SK-N-SH (cell line): Measurements from ENCODE around the gene SLC28A3. TPM values are rescaled to one million over a fixed set of nuclear protein-coding genes. Genes with fewer than 3 reads are reported as not detected.

Experiments used
- CTCF ChIA-PET: fragments of 300-600, 350-600 bp; formaldehyde crosslinking; extraction: SDS; loops from one replicate; lab custom pipeline; 2021; lab: Yijun Ruan, JAX
- POLR2A ChIA-PET: fragments of 350-600 bp; sonication (Branson Sonifier 250); formaldehyde crosslinking; extraction: SDS; loops from one replicate; lab custom pipeline; 2020; ENCODE audit warnings: antibody characterized with exemption, inconsistent platforms; lab: Yijun Ruan, JAX
- DNase-seq: peaks from one replicate; pipeline ENCODE4 v3.0.0; 2012
- H2AFZ ChIP-seq: fragments of 200-600 bp; sonication (generic); 2 replicates; pipeline ENCODE4 v1.8.1; 2016; ENCODE audit warnings: antibody characterized with exemption, mild to moderate bottlenecking, low read depth
- H3F3A ChIP-seq: fragments of 200-600 bp; sonication (generic); replicated peaks from 2 replicates; pipeline ENCODE3; 2016; ENCODE audit warnings: antibody characterized with exemption, mild to moderate bottlenecking; ENCODE audit not compliant: insufficient read depth
- H3K27ac ChIP-seq, 2 experiments: fragments of 200-500 bp in 1 of 2; fragments of 200-600 bp in 1 of 2; sonication (Bioruptor generic) in 1 of 2; sonication (generic), shearing (Covaris generic) in 1 of 2; 2 replicates each; pipeline versions ENCODE4 v1.5.1 to v1.6.1; 2014 to 2016; ENCODE audit warnings: low read depth in 2 of 2, inconsistent platforms in 1 of 2, low read length in 1 of 2, mild to moderate bottlenecking in 1 of 2, mixed read lengths in 1 of 2
- H3K27me3 ChIP-seq: fragments of 200-600 bp; sonication (generic), shearing (Covaris generic); 2 replicates; pipeline ENCODE4 v1.6.1; 2016; ENCODE audit warnings: mixed run types; ENCODE audit not compliant: insufficient read depth
- H3K36me3 ChIP-seq, 2 experiments: fragments of 200-500 bp in 1 of 2; fragments of 200-600 bp in 1 of 2; sonication (Bioruptor generic) in 1 of 2; sonication (generic) in 1 of 2; replicated peaks in 1 of 2; 2 replicates each; pipeline versions ENCODE3 to v1.5.1; 2014 to 2016; ENCODE audit warnings: low read length in 1 of 2, mild to moderate bottlenecking in 1 of 2; ENCODE audit not compliant: insufficient read depth in 2 of 2, control insufficient read depth in 1 of 2
- H3K4me1 ChIP-seq, 2 experiments: fragments of 200-500 bp in 1 of 2; fragments of 200-600 bp in 1 of 2; sonication (Bioruptor generic) in 1 of 2; sonication (generic), shearing (Covaris generic) in 1 of 2; 2 replicates each; pipeline versions ENCODE4 v1.5.1 to v1.6.1; 2014 to 2016; ENCODE audit warnings: low read depth in 1 of 2, low read length in 1 of 2, mixed run types in 1 of 2; ENCODE audit not compliant: insufficient read depth in 2 of 2, control insufficient read depth in 1 of 2
- H3K4me2 ChIP-seq: fragments of 200-600 bp; sonication (generic), shearing (Covaris generic); 2 replicates; pipeline ENCODE4 v1.6.1; 2017; ENCODE audit warnings: mixed run types
- H3K4me3 ChIP-seq, 2 experiments: fragments of 200-500 bp in 1 of 2; fragments of 200-600 bp in 1 of 2; sonication (Bioruptor generic) in 1 of 2; sonication (generic), shearing (Covaris generic) in 1 of 2; 2 replicates each; pipeline versions ENCODE4 v1.5.1 to v1.8.1; 2014 to 2016; ENCODE audit warnings: low read depth in 2 of 2, inconsistent platforms in 1 of 2, low read length in 1 of 2, mild to moderate bottlenecking in 1 of 2, mixed read lengths in 1 of 2, moderate library complexity in 1 of 2
- H3K79me2 ChIP-seq: fragments of 200-600 bp; sonication (generic); 2 replicates; pipeline ENCODE4 v1.8.1; 2017; ENCODE audit warnings: mild to moderate bottlenecking; ENCODE audit not compliant: insufficient read depth
- H3K9ac ChIP-seq: fragments of 200-600 bp; sonication (generic); 2 replicates; pipeline ENCODE4 v1.6.1; 2017; ENCODE audit warnings: mixed run types
- H3K9me2 ChIP-seq: fragments of 200-600 bp; sonication (generic); 2 replicates; pipeline ENCODE4 v1.6.1; 2017; ENCODE audit warnings: mixed run types
- H3K9me3 ChIP-seq: fragments of 200-600 bp; sonication (generic); 2 replicates; pipeline ENCODE4 v1.6.1; 2017; ENCODE audit warnings: mixed run types, mild to moderate bottlenecking, moderate library complexity
- H4K20me1 ChIP-seq: fragments of 200-600 bp; sonication (generic); 2 replicates; pipeline ENCODE4 v1.6.1; 2017; ENCODE audit warnings: mild to moderate bottlenecking, mixed run types; ENCODE audit not compliant: insufficient read depth
- CTCF ChIP-seq: fragments of 200-600 bp; sonication (generic); IDR thresholded peaks from 2 replicates; pipeline ENCODE4 v1.6.1; 2017; ENCODE audit warnings: antibody characterized with exemption, mild to moderate bottlenecking, moderate library complexity
- ELF1 ChIP-seq: IDR thresholded peaks from 2 replicates; pipeline ENCODE4 v1.4.0; 2012
- EZH2phosphoT487 ChIP-seq: fragments of 200-600 bp; sonication (generic); IDR thresholded peaks from 2 replicates; pipeline ENCODE4 v1.6.1; 2017; ENCODE audit warnings: low read depth, mixed run types, mild to moderate bottlenecking, antibody characterized with exemption, moderate library complexity, borderline replicate concordance
- FOXM1 ChIP-seq: IDR thresholded peaks from 2 replicates; pipeline ENCODE4 v1.4.0; 2012; ENCODE audit warnings: low read depth, mild to moderate bottlenecking
- GABPA ChIP-seq: IDR thresholded peaks from 2 replicates; pipeline ENCODE4 v1.4.0; 2012; ENCODE audit warnings: low read depth, mild to moderate bottlenecking
- GATA2 ChIP-seq: sonication (generic); formaldehyde crosslinking; IDR thresholded peaks from 2 replicates; pipeline ENCODE4 v1.5.0; 2020; ENCODE audit warnings: mild to moderate bottlenecking, missing genetic modification reagents
- MXI1 ChIP-seq: IDR thresholded peaks from 2 replicates; pipeline ENCODE4 v1.6.1; 2012; ENCODE audit warnings: mild to moderate bottlenecking, low read depth, low read length, improper control_type of control experiment
- NFIC ChIP-seq: IDR thresholded peaks from 2 replicates; pipeline ENCODE4 v1.4.0; 2012; ENCODE audit warnings: borderline replicate concordance
- NRF1 ChIP-seq: IDR thresholded peaks from 2 replicates; pipeline ENCODE4 v1.6.1; 2012; ENCODE audit warnings: low read depth, mild to moderate bottlenecking, low read length
- PBX3 ChIP-seq: IDR thresholded peaks from 2 replicates; pipeline ENCODE4; 2012
- POLR2AphosphoS5 ChIP-seq: IDR thresholded peaks from 2 replicates; pipeline ENCODE4 v1.6.1; 2012; ENCODE audit warnings: low read depth, low read length
- RAD21 ChIP-seq: IDR thresholded peaks from 2 replicates; pipeline ENCODE4 v1.6.1; 2012; ENCODE audit warnings: mild to moderate bottlenecking, low read length
- RCOR1 ChIP-seq: fragments of 150-350 bp; IDR thresholded peaks from 2 replicates; pipeline ENCODE4 v1.6.1; 2017; ENCODE audit warnings: antibody characterized with exemption, low read length
- REST ChIP-seq: IDR thresholded peaks from 2 replicates; pipeline ENCODE4 v1.6.1; 2012; ENCODE audit warnings: mild to moderate bottlenecking, low read depth, low read length, moderate library complexity
- RFX5 ChIP-seq: IDR thresholded peaks from 2 replicates; pipeline ENCODE4 v1.6.1; 2012; ENCODE audit warnings: mild to moderate bottlenecking, improper control_type of control experiment, low read length
- RXRA ChIP-seq: IDR thresholded peaks from 2 replicates; pipeline ENCODE4 v1.4.0; 2012; ENCODE audit warnings: low read depth, mild to moderate bottlenecking, borderline replicate concordance
- SIN3A ChIP-seq: IDR thresholded peaks from 2 replicates; pipeline ENCODE4 v1.6.1; 2012; ENCODE audit warnings: low read depth, mild to moderate bottlenecking, low read length, moderate library complexity, borderline replicate concordance
- TAF1 ChIP-seq: IDR thresholded peaks from 2 replicates; pipeline ENCODE4 v1.6.1; 2012; ENCODE audit warnings: low read depth, mild to moderate bottlenecking, low read length, moderate library complexity, borderline replicate concordance
- TCF12 ChIP-seq: IDR thresholded peaks from 2 replicates; pipeline ENCODE4 v1.4.0; 2012
- USF1 ChIP-seq: IDR thresholded peaks from 2 replicates; pipeline ENCODE4 v1.4.0; 2012; ENCODE audit warnings: low read depth, borderline replicate concordance
- WGBS: methylation state at CpG from one replicate; pipeline ENCODE4 v1.1.6; 2017; ENCODE audit warnings: low lambda C conversion rate; 5-methylcytosine and 5-hydroxymethylcytosine counted together
- polyA plus RNA-seq, 3 experiments: library from polyadenylated mRNA; depleted of rRNA; stranded (reverse); fragments of >200 nt; gene quantifications; 2 replicates each; pipeline ENCODE4 v1.2.3, GENCODE V29; 2012

SLC28A3 gene
- polyA plus RNA-seq, 1 of the 3 experiments (the other 2 are of a cell fraction): 0.23 TPM

- no peaks in the 10 kb centered on the region for H3K9me3 ChIP-seq
- no peak overlapping the region for H2AFZ ChIP-seq
- H3K9me2 ChIP-seq: no peaks in the 10 kb centered on the region
- no peaks in the 10 kb centered on the region for H4K20me1 ChIP-seq
- no peaks in the 10 kb centered on the region for H3F3A ChIP-seq
- no peak overlapping the region for H3K4me3 ChIP-seq
- H3K36me3 ChIP-seq: no peaks in the 10 kb centered on the region
- ChIA-PET POLR2A (no interaction called here), CTCF (interaction anchor here (0.7 kb wide), 1 partner anchor 438 kb away, joined by 3 read pairs; no protein-coding TSS in a partner anchor)
- no peaks in the 10 kb centered on the region for H3K79me2 ChIP-seq
- H3K9ac ChIP-seq: no peak overlapping the region
- H3K4me2 ChIP-seq: no peak overlapping the region
- DNase-seq: no peak
- TF ChIP-seq GABPA: no peak
- TF ChIP-seq GATA2 (CRISPR knock-in tag): no peak
- TF ChIP-seq NFIC: no peak
- TF ChIP-seq RXRA: no peak
- TF ChIP-seq PBX3: no peak
- no peak for TF ChIP-seq REST
- TF ChIP-seq TCF12: no peak
- TF ChIP-seq USF1: no peak
- no peak for TF ChIP-seq SIN3A
- TF ChIP-seq MXI1: no peak
- no peak for TF ChIP-seq POLR2AphosphoS5
- no peak for TF ChIP-seq FOXM1
- no peak for TF ChIP-seq NRF1
- TF ChIP-seq RCOR1: no peak
- H3K27ac ChIP-seq: no peak overlapping the region
- H3K27me3 ChIP-seq: no peaks in the 10 kb centered on the region
- 26% methylated on average over 2 of the region's 2 CpGs for WGBS
- peaks cover 0 to 5% of the 10 kb centered on the region in 2 experiments; a peak in 1 of 4 replicates for H3K4me1 ChIP-seq
These were observed 34.0 kb upstream of the SLC28A3 start for GRCh38 chr9:84374516-84374915.

GRCh38 chr9:84374013-84374412 is 33.5 kb upstream of the SLC28A3 start:
- no peak overlapping the region for H2AFZ ChIP-seq
- DNase-seq: no peak
- no peaks in the 10 kb centered on the region for H4K20me1 ChIP-seq
- H3K9ac ChIP-seq: no peak overlapping the region
- H3K36me3 ChIP-seq: no peaks in the 10 kb centered on the region
- H3K27ac ChIP-seq: no peak overlapping the region
- no peaks in the 10 kb centered on the region for H3K27me3 ChIP-seq
- no peak overlapping the region for H3K4me3 ChIP-seq
- no peak overlapping the region for H3K4me2 ChIP-seq
- ChIA-PET POLR2A (no interaction called here), CTCF (interaction anchor here (0.7 kb wide), 1 partner anchor 438 kb away, joined by 3 read pairs; no protein-coding TSS in a partner anchor)
- no peaks in the 10 kb centered on the region for H3K79me2 ChIP-seq
- WGBS: 23% methylated on average over 4 of the region's 4 CpGs
- TF ChIP-seq RFX5 (no peak), CTCF (no peak), POLR2AphosphoS5 (no peak), NRF1 (no peak), TAF1 (no peak), RAD21 (no peak), TCF12 (no peak), EZH2phosphoT487 (no peak), MXI1 (no peak), RCOR1 (no peak), ELF1 (no peak), GABPA (no peak), USF1 (no peak)
- no peaks in the 10 kb centered on the region for H3K9me2 ChIP-seq
- no peaks in the 10 kb centered on the region for H3K9me3 ChIP-seq
- H3K4me1 ChIP-seq: peaks cover 0 to 5% of the 10 kb centered on the region in 2 experiments; a peak in 1 of 4 replicates
- H3F3A ChIP-seq: no peaks in the 10 kb centered on the region
